Measurements from ENCODE around the gene HAAO.

The HAAO gene

GRCh38 chr2:42793334-42794270, 1.2 kb upstream of the HAAO start:
- no peak for DNase-seq (ENCODE audit: low spot score)

GRCh38 chr2:42792087-42792582, 248 bp downstream of the HAAO start:
- DNase-seq (ENCODE audit: low spot score): no peak

GRCh38 chr2:42791606-42792005, 777 bp downstream of the HAAO start:
- no peak for DNase-seq (ENCODE audit: low spot score)

- no peak for DNase-seq (ENCODE audit: low spot score)
Observed at GRCh38 chr2:42789751-42790150, 2.6 kb downstream of the HAAO start.

- no peak for DNase-seq (ENCODE audit: low spot score)
Observed at GRCh38 chr2:42788882-42789281, 3.5 kb downstream of the HAAO start.

GRCh38 chr2:42788478-42788793, 3.9 kb downstream of the HAAO start:
- no peak for DNase-seq (ENCODE audit: low spot score)

- DNase-seq (ENCODE audit: low spot score): no peak
Observed at GRCh38 chr2:42787788-42788477, 4.5 kb downstream of the HAAO start.

GRCh38 chr2:42787424-42787787, 5.0 kb downstream of the HAAO start:
- no peak for DNase-seq (ENCODE audit: low spot score)

- DNase-seq (ENCODE audit: low spot score): no peak
Observed at GRCh38 chr2:42786561-42787345, 5.6 kb downstream of the HAAO start.

GRCh38 chr2:42784204-42784880, 8.0 kb downstream of the HAAO start:
- no peak for DNase-seq (ENCODE audit: low spot score)

- no peak for DNase-seq (ENCODE audit: low spot score)
Observed at GRCh38 chr2:42783511-42783910, 8.9 kb downstream of the HAAO start.

GRCh38 chr2:42781181-42781580, 11.2 kb downstream of the HAAO start:
- DNase-seq (ENCODE audit: low spot score): no peak

GRCh38 chr2:42777883-42778805, 14.2 kb downstream of the HAAO start:
- DNase-seq (ENCODE audit: low spot score): no peak

GRCh38 chr2:42775810-42776209, 16.6 kb downstream of the HAAO start:
- DNase-seq (ENCODE audit: low spot score): no peak

GRCh38 chr2:42775186-42775585, 17.2 kb downstream of the HAAO start:
- no peak for DNase-seq (ENCODE audit: low spot score)

GRCh38 chr2:42771546-42772153, 20.7 kb downstream of the HAAO start:
- no peak for DNase-seq (ENCODE audit: low spot score)

- no peak for DNase-seq (ENCODE audit: low spot score)
Observed at GRCh38 chr2:42770288-42771131, 21.9 kb downstream of the HAAO start.

- DNase-seq (ENCODE audit: low spot score): no peak
Observed at GRCh38 chr2:42769583-42770287, 22.6 kb downstream of the HAAO start.

- no peak for DNase-seq (ENCODE audit: low spot score)
Observed at GRCh38 chr2:42768706-42769256, 23.6 kb downstream of the HAAO start.

Measured in D341Med (cell line).